K562 (cell line): Measurements from ENCODE around the gene SPATA12. TPM values are rescaled to one million over a fixed set of nuclear protein-coding genes. Genes with fewer than 3 reads are reported as not detected.

Source experiments
- ATAC-seq: fragments of 200-7000 bp; cut with Tn5 transposase; 3 replicates; pipeline ENCODE4 v1.9.1; 2020; ENCODE audit warnings: moderate library complexity
- BruUV-seq: library from RNA; stranded (reverse); fragments of 400-500 nt; replicated peaks from 2 replicates; lab custom pipeline; 2021; lab: Mats Ljungman, UMichigan
- CTCF ChIA-PET: fragments of 300-600 bp; formaldehyde crosslinking; extraction: SDS; loops from one replicate; lab custom pipeline; 2021; ENCODE audit warnings: low intra/inter-chr PET ratio; lab: Yijun Ruan, JAX
- POLR2A ChIA-PET: fragments of 300-600, 350-650 bp; sonication (Branson Sonifier 250); formaldehyde crosslinking; extraction: SDS; loops from one replicate; lab custom pipeline; 2021; ENCODE audit warnings: antibody characterized with exemption, inconsistent platforms; lab: Yijun Ruan, JAX
- DNase-seq, 4 experiments: peaks; one replicate each; pipeline versions ENCODE4 v3.0.0 to v3.0.0-alpha.2; 2011 to 2018; ENCODE audit warnings: low spot score in 3 of 4, mixed read lengths in 3 of 4; ENCODE audit errors: extremely low read depth in 1 of 4
- FAIRE-seq: peaks from 2 replicates; lab custom pipeline; 2011; peaks lifted over from hg19 to GRCh38; lab: Jason Lieb, UNC
- H2AFZ ChIP-seq: 2 replicates; pipeline ENCODE4 v1.6.0; 2011; ENCODE audit warnings: low read depth, low read length, control low read depth, inconsistent platforms
- H3K27ac ChIP-seq: fragments of 200-600 bp; 3 replicates; pipeline ENCODE4 v1.8.0; 2011; ENCODE audit warnings: low read depth, mild to moderate bottlenecking, control low read depth, inconsistent platforms, low read length, moderate library complexity, mixed read lengths; ENCODE audit errors: extremely low read depth
- H3K27me3 ChIP-seq, 2 experiments: fragments of 300-600 bp in 1 of 2; 2 replicates in 1 of 2; 3 replicates in 1 of 2; pipeline versions ENCODE4 v1.6.0 to v1.8.0; 2011; ENCODE audit warnings: inconsistent platforms in 2 of 2, low read length in 2 of 2, mild to moderate bottlenecking in 1 of 2, mixed read lengths in 1 of 2, moderate library complexity in 1 of 2; ENCODE audit not compliant: control insufficient read depth in 2 of 2, insufficient read depth in 2 of 2
- H3K36me3 ChIP-seq: fragments of 300-600 bp; 3 replicates; pipeline ENCODE4 v1.8.0; 2011; ENCODE audit warnings: mild to moderate bottlenecking, low read length, inconsistent platforms; ENCODE audit not compliant: control insufficient read depth, insufficient read depth
- H3K4me1 ChIP-seq, 2 experiments: fragments of 200-600 bp in 1 of 2; replicated peaks in 1 of 2; 2 replicates in 1 of 2; 3 replicates in 1 of 2; pipeline versions ENCODE4 v1.5.1 to v1.8.0; 2011; ENCODE audit warnings: inconsistent platforms in 2 of 2, low read length in 2 of 2, mild to moderate bottlenecking in 1 of 2, mixed read lengths in 1 of 2, moderate library complexity in 1 of 2; ENCODE audit not compliant: control insufficient read depth in 2 of 2, insufficient read depth in 2 of 2
- H3K4me2 ChIP-seq: 2 replicates; pipeline ENCODE4 v1.6.1; 2011; ENCODE audit warnings: low read length, control low read depth, inconsistent platforms, mixed read lengths; ENCODE audit not compliant: insufficient read depth
- H3K4me3 ChIP-seq: fragments of 200-600 bp; sonication (generic), shearing (Covaris generic); 2 replicates; pipeline ENCODE4 v1.5.1; 2016; ENCODE audit warnings: control low read depth, inconsistent platforms
- H3K79me2 ChIP-seq: fragments of 200-600 bp; 3 replicates; pipeline ENCODE4 v1.8.0; 2011; ENCODE audit warnings: low read length, inconsistent platforms; ENCODE audit not compliant: control insufficient read depth, insufficient read depth
- H3K9ac ChIP-seq, 2 experiments: 2 replicates each; pipeline versions ENCODE4 v1.6.0 to v1.6.1; 2011; ENCODE audit warnings: low read depth in 2 of 2, low read length in 2 of 2, control low read depth in 1 of 2, inconsistent platforms in 1 of 2, mild to moderate bottlenecking in 1 of 2, mixed read lengths in 1 of 2; ENCODE audit not compliant: insufficient read depth in 1 of 2
- H3K9me1 ChIP-seq: one replicate; pipeline ENCODE4 v1.6.0; 2011; ENCODE audit warnings: inconsistent platforms, mild to moderate bottlenecking, low read length, moderate library complexity; ENCODE audit not compliant: control insufficient read depth, insufficient read depth
- H3K9me3 ChIP-seq: replicated peaks from 2 replicates; pipeline ENCODE4 v1.5.1; 2011; ENCODE audit warnings: low read depth, low read length, inconsistent platforms; ENCODE audit not compliant: control insufficient read depth, insufficient read depth
- H4K20me1 ChIP-seq: replicated peaks from 2 replicates; pipeline ENCODE4 v1.6.1; 2011; ENCODE audit warnings: low read length, inconsistent platforms, mixed read lengths; ENCODE audit not compliant: control insufficient read depth, insufficient read depth
- CBFB ChIP-seq: sonication (generic); formaldehyde crosslinking; IDR thresholded peaks from 2 replicates; pipeline ENCODE4 v1.4.0; 2020; ENCODE audit warnings: mild to moderate bottlenecking, missing genetic modification reagents
- EP300 ChIP-seq: IDR thresholded peaks from 2 replicates; pipeline ENCODE4 v1.6.1; 2012; ENCODE audit warnings: low read length, improper control_type of control experiment
- FOXM1 ChIP-seq, 2 experiments: fragments of 450-650 bp in 1 of 2; sonication (generic) in 1 of 2; formaldehyde crosslinking in 1 of 2; IDR thresholded peaks; 2 replicates each; pipeline versions ENCODE4 v1.6.1 to v1.9.0; 2017 to 2022; ENCODE audit warnings: low read depth in 2 of 2, mild to moderate bottlenecking in 2 of 2, missing genetic modification reagents in 1 of 2, moderate library complexity in 1 of 2
- NFRKB ChIP-seq: fragments of 450-650 bp; IDR thresholded peaks from 2 replicates; pipeline ENCODE4 v1.6.1; 2016; ENCODE audit warnings: low read depth
- POLR2G ChIP-seq: fragments of 200-400 bp; formaldehyde crosslinking; IDR thresholded peaks from 2 replicates; pipeline ENCODE4 v1.6.1; 2017; ENCODE audit warnings: low read depth, mild to moderate bottlenecking, antibody characterized with exemption, low read length, moderate library complexity
- RAD21 ChIP-seq, 2 experiments: fragments of 250-450 bp in 1 of 2; fragments of 450-650 bp in 1 of 2; sonication (Bioruptor Pico) in 1 of 2; formaldehyde crosslinking in 1 of 2; IDR thresholded peaks in 1 of 2; conservative IDR thresholded peaks in 1 of 2; 2 replicates each; pipeline versions ENCODE4 v1.4.0 to v1.8.0; 2020 to 2022; ENCODE audit warnings: mild to moderate bottlenecking in 2 of 2, moderate library complexity in 1 of 2
- SOX6 ChIP-seq: fragments of 450-650 bp; IDR thresholded peaks from 2 replicates; pipeline ENCODE4 v1.6.1; 2014; ENCODE audit warnings: mild to moderate bottlenecking
- SRSF3 ChIP-seq: fragments of 200-400 bp; formaldehyde crosslinking; IDR thresholded peaks from 2 replicates; pipeline ENCODE4 v1.6.1; 2016; ENCODE audit warnings: mild to moderate bottlenecking, low read length, moderate library complexity; ENCODE audit not compliant: insufficient read depth
- ZNF134 ChIP-seq: fragments of 250-450 bp; sonication (Bioruptor Pico); conservative IDR thresholded peaks from 2 replicates; pipeline ENCODE4 v1.4.0; 2020
- WGBS: fragments of 100-300 bp; shearing (Covaris generic); methylation state at CpG from one replicate; pipeline ENCODE4 v1.1.6; 2016; ENCODE audit warnings: low coverage, mixed read lengths; ENCODE audit not compliant: insufficient coverage; ENCODE audit errors: missing lambda C conversion rate; 5-methylcytosine and 5-hydroxymethylcytosine counted together
- in situ Hi-C: fragments of 300-500 bp; cut with MboI; formaldehyde crosslinking; loops from 4 replicates; pipeline ENCODE4 v1.15.0; 2018; ENCODE audit warnings: inconsistent platforms, mixed read lengths
- intact Hi-C: fragments of 100-400 bp; cut with micrococcal nuclease; formaldehyde crosslinking; loops from 2 replicates; pipeline ENCODE4 v1.14.2; 2022
- polyA plus RNA-seq, 8 experiments: library from polyadenylated mRNA; depleted of rRNA in 4 of 8; stranded (reverse) in 5 of 8; unstranded in 3 of 8; fragments of >200 nt; fragmentation: Nextera tagmentation in 2 of 8; fragmentation: Illumina TruSeq in 1 of 8; extraction: Ambion mirVana in 2 of 8; extraction: Trizol in 1 of 8; gene quantifications; 2 replicates each; pipeline versions ENCODE4 v1.2.1 to v1.2.3, GENCODE V29; 2011 to 2014; ENCODE audit warnings: inconsistent platforms in 1 of 8, missing spikeins in 1 of 8
- total RNA-seq, 7 experiments: library from RNA; depleted of rRNA in 6 of 7; stranded (reverse); fragments of >200 nt in 6 of 7; fragmentation: Illumina TruSeq in 2 of 7; extraction: Trizol in 2 of 7; gene quantifications; 2 replicates each; pipeline versions ENCODE4 v1.2.1 to v1.2.3, GENCODE V29; 2011 to 2021; ENCODE audit warnings: low replicate concordance in 1 of 7
- TF ChIP-seq, protein P1 (sequence below): fragments of 250-450 bp; sonication (Bioruptor Pico); IDR thresholded peaks from 2 replicates; pipeline ENCODE4 v1.6.1; 2021; ENCODE audit warnings: mild to moderate bottlenecking
- TF ChIP-seq, protein P2 (sequence below): fragments of 250-450 bp; sonication (Bioruptor Pico); IDR thresholded peaks from 2 replicates; pipeline ENCODE4 v1.5.0; 2021
- TF ChIP-seq, protein P3 (sequence below): conservative IDR thresholded peaks from 2 replicates; pipeline ENCODE4 v1.6.1; 2011; ENCODE audit warnings: low read depth, mild to moderate bottlenecking, low read length; ENCODE audit not compliant: control insufficient read depth
- TF ChIP-seq, protein P4 (sequence below): fragments of 250-450 bp; sonication (Bioruptor Pico); IDR thresholded peaks from 2 replicates; pipeline ENCODE4 v1.5.0; 2021; ENCODE audit warnings: mild to moderate bottlenecking, moderate library complexity
- TF ChIP-seq, protein P5 (sequence below), 2 experiments: fragments of 250-450 bp in 1 of 2; fragments of 450-650 bp in 1 of 2; sonication (Bioruptor Pico) in 1 of 2; IDR thresholded peaks; 2 replicates each; pipeline versions ENCODE4 v1.6.1 to v1.8.0; 2016 to 2021; ENCODE audit warnings: mild to moderate bottlenecking in 2 of 2, moderate library complexity in 2 of 2, missing compliant biosample characterization in 1 of 2, missing genetic modification characterization in 1 of 2

SPATA12 gene
- total and polyA plus RNA-seq, 9 of the 15 experiments (the other 6 are each of a cell fraction or from before 2014, with no cell fraction given): not detected

DNA sequence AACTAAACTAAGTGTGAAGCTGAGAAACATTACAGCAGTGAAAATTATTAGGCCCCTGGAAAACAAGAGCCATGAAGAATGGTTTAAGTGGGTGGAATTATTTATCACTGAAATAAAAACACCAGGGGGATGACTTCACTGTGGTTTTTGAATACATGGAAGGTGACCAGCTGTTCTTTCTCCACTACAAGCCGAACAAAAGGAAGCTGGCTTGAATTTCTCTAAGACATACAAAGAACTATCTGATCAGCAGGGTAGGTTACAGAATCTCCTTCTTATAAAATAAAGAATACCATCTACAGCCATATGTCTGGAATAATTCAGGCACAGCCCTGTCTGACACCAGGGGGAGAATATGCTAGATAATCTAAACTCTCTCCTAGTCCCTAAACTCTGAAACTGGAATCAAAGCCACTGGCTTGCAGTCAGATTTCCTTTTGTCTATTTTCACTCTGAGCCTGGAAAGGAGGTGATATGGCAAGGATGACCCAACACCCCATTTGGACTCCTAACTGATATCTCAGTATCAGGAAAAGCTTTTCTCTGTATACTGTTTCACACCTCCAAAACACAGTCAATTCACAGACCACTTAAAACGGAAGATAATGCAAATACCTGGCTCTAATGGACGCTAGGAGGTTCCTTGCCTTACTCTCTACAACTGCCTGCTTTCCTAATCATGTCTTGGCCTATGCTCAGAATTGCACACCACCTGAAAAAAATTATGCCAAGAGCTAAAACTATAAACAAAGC is 31.2 kb downstream of the SPATA12 start:
- intact Hi-C loops: loop anchor here (5.0 kb wide), 1 partner anchor 84 kb away; no protein-coding TSS in a partner anchor
- peaks cover 0 to 13% of the 10 kb centered on the region in 2 experiments; a peak in 2 of 5 replicates for H3K27me3 ChIP-seq
- no peak for DNase-seq
- 16% methylated on average over 3 of the region's 3 CpGs for WGBS
- H3K36me3 ChIP-seq: no peaks in the 10 kb centered on the region
- no peaks in the 10 kb centered on the region for H3K4me1 ChIP-seq
- CTCF ChIA-PET: no interaction called here
- H3K4me2 ChIP-seq: no peak overlapping the region
- BruUV-seq: no TSS peak
- no peak overlapping the region for H2AFZ ChIP-seq
- H3K4me3 ChIP-seq: no peak overlapping the region
- POLR2A ChIA-PET: interaction anchor here (1.0 kb wide), 1 partner anchor 10 kb away, joined by 3 read pairs; no protein-coding TSS in a partner anchor
- no peaks in the 10 kb centered on the region for H3K9me1 ChIP-seq
- no peaks in the 10 kb centered on the region for H4K20me1 ChIP-seq
- H3K9ac ChIP-seq: no peak overlapping the region
- no peak for ATAC-seq
- in situ Hi-C loops: no loop called here
- TF ChIP-seq POLR2G: no peak
- TF ChIP-seq EP300: no peak
- TF ChIP-seq, protein P1, sequence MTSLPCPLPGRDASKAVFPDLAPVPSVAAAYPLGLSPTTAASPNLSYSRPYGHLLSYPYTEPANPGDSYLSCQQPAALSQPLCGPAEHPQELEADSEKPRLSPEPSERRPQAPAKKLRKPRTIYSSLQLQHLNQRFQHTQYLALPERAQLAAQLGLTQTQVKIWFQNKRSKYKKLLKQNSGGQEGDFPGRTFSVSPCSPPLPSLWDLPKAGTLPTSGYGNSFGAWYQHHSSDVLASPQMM (CRISPR knock-in tag): no peak
- no peak for TF ChIP-seq RAD21 (CRISPR knock-in tag; conservative IDR thresholded peaks at IDR 0.05 in 1 of 2, IDR thresholded peaks at IDR 0.05 in 1 of 2)
- TF ChIP-seq, protein P2, sequence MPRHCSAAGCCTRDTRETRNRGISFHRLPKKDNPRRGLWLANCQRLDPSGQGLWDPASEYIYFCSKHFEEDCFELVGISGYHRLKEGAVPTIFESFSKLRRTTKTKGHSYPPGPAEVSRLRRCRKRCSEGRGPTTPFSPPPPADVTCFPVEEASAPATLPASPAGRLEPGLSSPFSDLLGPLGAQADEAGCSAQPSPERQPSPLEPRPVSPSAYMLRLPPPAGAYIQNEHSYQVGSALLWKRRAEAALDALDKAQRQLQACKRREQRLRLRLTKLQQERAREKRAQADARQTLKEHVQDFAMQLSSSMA (CRISPR knock-in tag): no peak
- TF ChIP-seq CBFB (CRISPR knock-in tag): no peak
- TF ChIP-seq, protein P3, sequence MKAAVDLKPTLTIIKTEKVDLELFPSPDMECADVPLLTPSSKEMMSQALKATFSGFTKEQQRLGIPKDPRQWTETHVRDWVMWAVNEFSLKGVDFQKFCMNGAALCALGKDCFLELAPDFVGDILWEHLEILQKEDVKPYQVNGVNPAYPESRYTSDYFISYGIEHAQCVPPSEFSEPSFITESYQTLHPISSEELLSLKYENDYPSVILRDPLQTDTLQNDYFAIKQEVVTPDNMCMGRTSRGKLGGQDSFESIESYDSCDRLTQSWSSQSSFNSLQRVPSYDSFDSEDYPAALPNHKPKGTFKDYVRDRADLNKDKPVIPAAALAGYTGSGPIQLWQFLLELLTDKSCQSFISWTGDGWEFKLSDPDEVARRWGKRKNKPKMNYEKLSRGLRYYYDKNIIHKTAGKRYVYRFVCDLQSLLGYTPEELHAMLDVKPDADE: no peak
- no peak for TF ChIP-seq SOX6
- TF ChIP-seq, protein P4, sequence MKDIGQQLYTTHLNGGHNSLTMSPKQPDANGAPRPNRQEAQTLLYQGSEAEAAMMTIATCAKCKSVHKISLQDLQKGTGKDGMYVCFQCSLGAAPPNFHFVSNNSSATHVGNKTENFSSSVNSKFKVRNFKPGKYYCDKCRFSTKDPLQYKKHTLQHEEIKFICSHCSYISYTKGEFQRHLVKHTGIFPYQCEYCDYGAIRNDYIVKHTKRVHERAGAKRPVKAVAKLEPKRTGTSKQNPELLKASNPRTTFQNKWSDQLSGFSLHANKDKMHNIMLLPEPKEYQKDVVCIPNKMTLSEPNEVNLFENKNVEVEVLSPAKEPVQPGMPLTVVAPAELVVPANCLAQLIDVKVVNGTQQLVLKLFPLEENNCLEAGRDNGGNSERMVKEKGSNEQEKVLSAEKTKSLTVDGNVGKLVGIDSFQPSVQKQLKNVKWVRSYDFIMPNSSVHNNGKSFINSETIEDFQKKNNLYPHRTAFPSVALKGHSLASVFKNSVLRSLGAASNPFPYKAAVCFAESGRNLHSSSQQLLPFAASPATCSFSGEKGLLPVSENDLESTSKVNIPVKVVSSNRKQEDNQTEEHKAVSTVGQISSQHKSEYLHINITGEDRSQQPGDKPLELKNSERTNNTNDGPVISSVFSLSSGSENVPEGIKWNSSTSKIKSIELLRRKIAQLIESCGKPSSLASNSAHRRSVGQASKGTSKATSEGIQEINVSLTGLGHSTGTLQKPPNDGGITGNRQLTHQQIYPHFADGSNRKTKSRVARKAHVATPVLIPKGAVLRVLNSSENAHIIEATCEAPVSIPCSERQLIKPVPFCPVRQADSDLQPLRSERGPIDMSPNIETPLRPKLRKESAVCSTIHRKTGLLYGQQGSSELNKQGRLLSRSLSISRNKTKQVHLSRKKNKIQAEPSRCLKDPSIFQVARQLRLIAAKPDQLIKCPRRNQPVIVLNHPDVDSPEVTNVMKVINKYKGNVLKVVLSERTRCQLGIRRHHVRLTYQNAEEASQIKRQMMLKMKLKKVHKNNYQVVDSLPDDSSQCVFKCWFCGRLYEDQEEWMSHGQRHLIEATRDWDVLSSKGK (CRISPR knock-in tag): no peak
- TF ChIP-seq ZNF134 (CRISPR knock-in tag): no peak
- TF ChIP-seq SRSF3: no peak
- TF ChIP-seq NFRKB: no peak
- no peak for TF ChIP-seq FOXM1 (IDR thresholded peaks at IDR 0.05; ENCODE audit: low read depth)
- no peak for TF ChIP-seq FOXM1 (CRISPR knock-in tag; IDR thresholded peaks at IDR 0.05; ENCODE audit: low read depth)
- TF ChIP-seq, protein P5, sequence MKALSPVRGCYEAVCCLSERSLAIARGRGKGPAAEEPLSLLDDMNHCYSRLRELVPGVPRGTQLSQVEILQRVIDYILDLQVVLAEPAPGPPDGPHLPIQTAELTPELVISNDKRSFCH (CRISPR knock-in tag; IDR thresholded peaks at IDR 0.05): no peak
- TF ChIP-seq, protein P5 (tag; IDR thresholded peaks at IDR 0.05): no peak
- TF ChIP-seq, all 486 proteins: peak for 0
- no peaks in the 10 kb centered on the region for H3K79me2 ChIP-seq
- no peaks in the 10 kb centered on the region for H3K9me3 ChIP-seq
- FAIRE-seq: no peak
- no peak overlapping the region for H3K27ac ChIP-seq
